GM20431 (cell line): ENCODE data around the gene CHERP.
"Not testable (repeated sequence)": the region's sequence is repeated elsewhere in the genome, so short reads cannot be mapped to it uniquely, and the experiment has no call there.

ENCODE experiments used
- in situ Hi-C: fragments of 300-500 bp; cut with MseI, MboI; formaldehyde crosslinking; loops from one replicate; pipeline ENCODE4 v1.15.0; 2020; ENCODE audit warnings: low sequenced_read_pairs; ENCODE audit not compliant: unreplicated experiment

Gene CHERP

GRCh38 chr19:16548956-16549355 lies 6.7 kb upstream of the CHERP start:
- in situ Hi-C loops, result no loop called here

GRCh38 chr19:16544473-16545231 lies 2.4 kb upstream of the CHERP start:
- in situ Hi-C loops, result no loop called here

GRCh38 chr19:16543734-16544133 lies 1.5 kb upstream of the CHERP start:
- in situ Hi-C loops, result not testable (repeated sequence)

- in situ Hi-C loops, result no loop called here
These were observed 754 bp upstream of the CHERP start for GRCh38 chr19:16542910-16543472.

- in situ Hi-C loops, result no loop called here
These were observed 652 bp downstream of the CHERP start for GRCh38 chr19:16541526-16542044.

- in situ Hi-C loops, result no loop called here
These were observed 1.3 kb downstream of the CHERP start for GRCh38 chr19:16540948-16541347.

GRCh38 chr19:16537111-16537510 lies 5.1 kb downstream of the CHERP start:
- in situ Hi-C loops, result no loop called here

GRCh38 chr19:16536130-16536529 lies 6.1 kb downstream of the CHERP start:
- in situ Hi-C loops, result no loop called here

GRCh38 chr19:16535381-16535780 lies 6.9 kb downstream of the CHERP start:
- in situ Hi-C loops, result no loop called here

GRCh38 chr19:16532440-16533234 lies 9.6 kb downstream of the CHERP start:
- in situ Hi-C loops, result no loop called here

- in situ Hi-C loops, result no loop called here
These were observed 10.9 kb downstream of the CHERP start for GRCh38 chr19:16531380-16531669.

GRCh38 chr19:16530540-16531379 lies 11.5 kb downstream of the CHERP start:
- in situ Hi-C loops, result no loop called here

- in situ Hi-C loops, result no loop called here
These were observed 12.6 kb downstream of the CHERP start for GRCh38 chr19:16529466-16530144.

- in situ Hi-C loops, result no loop called here
These were observed 14.2 kb downstream of the CHERP start for GRCh38 chr19:16527971-16528521.

- in situ Hi-C loops, result no loop called here
These were observed 14.8 kb downstream of the CHERP start for GRCh38 chr19:16527334-16527935.

GRCh38 chr19:16525751-16526481 lies 16.3 kb downstream of the CHERP start:
- in situ Hi-C loops, result no loop called here

GRCh38 chr19:16524991-16525734 lies 17.1 kb downstream of the CHERP start:
- in situ Hi-C loops, result no loop called here
